HG02943 (cell line): Measurements from ENCODE around the gene ZG16.

Source experiments
- ATAC-seq: cut with Tn5 transposase; IDR thresholded peaks from one replicate; pipeline ENCODE4 v1.9.1; 2021; ENCODE audit warnings: mild to moderate bottlenecking, low read depth, moderate library complexity; ENCODE audit not compliant: unreplicated experiment

ZG16 gene

DNA sequence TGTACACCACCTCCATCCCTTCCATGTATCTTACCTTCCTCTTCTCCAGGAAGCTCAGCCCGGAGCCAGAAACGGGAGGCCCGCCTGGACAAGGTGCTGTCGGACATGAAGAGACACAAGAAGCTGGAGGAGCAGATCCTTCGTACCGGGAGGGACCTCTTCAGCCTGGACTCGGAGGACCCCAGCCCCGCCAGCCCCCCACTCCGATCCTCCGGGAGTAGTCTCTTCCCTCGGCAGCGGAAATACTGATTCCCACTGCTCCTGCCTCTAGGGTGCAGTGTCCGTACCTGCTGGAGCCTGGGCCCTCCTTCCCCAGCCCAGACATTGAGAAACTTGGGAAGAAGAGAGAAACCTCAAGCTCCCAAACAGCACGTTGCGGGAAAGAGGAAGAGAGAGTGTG, 41.5 kb downstream of the ZG16 start:
- ATAC-seq, result no peak

DNA sequence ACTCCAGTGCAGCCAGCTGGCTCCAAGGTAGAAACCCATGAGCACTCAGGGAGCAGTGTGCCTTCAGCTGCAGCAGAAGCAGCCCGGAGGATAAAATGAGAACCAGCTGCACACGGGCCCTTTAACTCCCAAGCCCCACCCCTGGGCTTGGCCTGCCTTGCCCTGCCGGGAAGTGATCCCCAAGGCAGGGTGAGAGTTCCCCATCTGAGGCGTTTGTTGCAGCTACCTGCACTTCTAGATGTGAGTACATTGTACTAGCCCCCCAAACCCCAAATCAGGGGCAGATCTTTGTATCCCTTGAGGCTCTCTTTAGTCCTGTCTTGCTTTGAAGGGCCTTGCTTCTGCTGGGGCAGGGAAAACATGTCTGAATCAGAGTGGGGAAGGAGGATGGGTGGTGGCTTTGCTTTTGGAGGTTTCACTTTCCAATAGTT, 42.2 kb downstream of the ZG16 start, which contains the start of gene MVP:
MVP (plus strand) TSS at position 192 of the 431 bp plus-strand sequence. CDS start 10,088 bp downstream, outside the sequence.
- no peak for ATAC-seq

DNA sequence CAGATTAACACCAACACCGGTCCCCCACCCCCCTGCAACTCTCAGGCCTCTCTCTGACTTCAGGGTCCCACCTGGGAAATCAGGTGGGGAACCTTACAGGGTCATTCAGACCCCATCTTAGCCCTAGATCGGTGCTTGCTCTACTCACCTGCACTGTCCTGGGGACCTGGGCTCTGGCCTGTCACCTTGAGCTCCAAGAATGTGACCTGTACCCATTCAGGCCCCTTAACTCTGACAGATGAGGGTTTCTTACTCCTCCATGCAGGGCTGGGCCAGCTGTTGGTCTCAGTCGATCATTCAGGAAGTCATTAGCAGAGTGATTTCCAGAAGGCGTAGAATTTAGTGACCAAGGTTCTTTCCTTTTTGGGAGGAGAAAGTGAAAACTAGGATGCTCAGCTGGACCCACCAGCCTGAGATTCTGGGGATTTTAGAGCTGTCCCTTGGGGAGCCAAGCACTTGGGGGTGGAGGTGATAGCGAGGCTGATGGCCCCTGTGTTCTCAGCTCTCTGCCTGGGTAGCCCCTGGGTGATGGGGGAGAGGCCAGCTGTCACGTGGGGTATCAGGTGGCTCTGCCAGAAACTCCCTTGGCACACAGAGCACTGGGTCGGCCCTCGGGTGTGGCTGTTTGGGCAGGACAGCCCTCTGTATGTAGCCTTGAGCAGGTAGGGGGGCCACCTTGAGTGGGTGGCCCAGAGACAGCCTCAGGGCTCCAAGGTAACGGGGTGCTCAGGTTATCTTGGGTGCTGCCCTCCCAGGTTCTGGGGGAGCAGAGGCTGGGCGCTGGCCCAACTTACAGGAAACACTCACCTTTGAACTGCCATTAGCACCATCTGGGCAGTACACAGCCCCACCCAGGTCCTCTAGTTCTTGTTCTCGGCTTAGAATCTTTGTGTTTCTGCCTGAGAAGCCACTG, 42.9 kb downstream of the ZG16 start:
- no peak for ATAC-seq

DNA sequence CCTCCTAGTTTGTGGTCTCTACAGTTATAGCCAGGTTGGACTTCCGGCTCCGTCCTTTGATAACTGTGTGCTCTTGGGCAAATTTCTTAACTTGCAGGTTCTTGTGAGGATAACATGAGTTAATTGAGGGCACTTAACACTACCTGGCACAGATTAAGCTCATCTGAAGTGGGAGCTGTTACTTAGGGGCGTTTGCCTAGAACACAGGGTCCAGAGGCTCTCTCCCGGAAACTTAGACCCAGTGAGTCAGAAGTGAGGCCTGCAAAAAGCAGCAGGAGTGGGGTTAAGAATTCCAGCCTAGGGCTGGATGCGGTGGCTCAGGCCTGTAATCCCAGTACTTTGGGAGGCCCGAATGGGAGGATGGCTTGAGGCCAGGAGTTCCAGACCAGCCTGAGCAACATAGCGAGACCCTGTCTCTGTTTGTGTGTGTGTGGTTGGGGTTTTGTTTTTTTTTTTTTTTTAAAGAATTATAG, 43.6 kb downstream of the ZG16 start:
- no peak for ATAC-seq

DNA sequence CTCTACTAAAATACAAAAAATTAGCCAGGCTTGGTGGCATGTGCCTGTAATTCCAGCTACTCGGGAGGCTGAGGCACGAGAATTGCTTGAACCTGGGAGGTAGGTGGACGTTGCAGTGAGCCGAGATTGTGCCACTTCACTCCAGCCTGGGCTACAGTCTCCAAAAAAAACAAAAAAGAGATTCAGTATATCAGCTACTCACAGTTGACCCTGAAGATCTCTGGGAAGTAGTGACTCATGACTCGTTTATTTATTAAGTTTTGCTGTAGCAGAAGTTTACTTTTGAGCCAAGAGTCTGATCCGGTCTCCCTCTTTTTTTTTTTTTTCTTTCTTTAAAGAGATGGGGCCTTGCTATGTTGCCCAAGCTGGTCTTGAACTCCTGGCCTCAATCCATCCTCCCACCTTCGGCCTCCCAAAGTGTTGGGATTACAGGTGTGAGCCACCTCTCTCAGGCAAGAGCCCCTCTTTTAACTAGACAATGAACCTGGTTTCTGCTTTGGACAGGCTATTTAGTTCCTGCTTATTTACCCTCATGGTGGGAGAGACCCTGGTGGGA, 46.6 kb downstream of the ZG16 start:
- no peak for ATAC-seq

DNA sequence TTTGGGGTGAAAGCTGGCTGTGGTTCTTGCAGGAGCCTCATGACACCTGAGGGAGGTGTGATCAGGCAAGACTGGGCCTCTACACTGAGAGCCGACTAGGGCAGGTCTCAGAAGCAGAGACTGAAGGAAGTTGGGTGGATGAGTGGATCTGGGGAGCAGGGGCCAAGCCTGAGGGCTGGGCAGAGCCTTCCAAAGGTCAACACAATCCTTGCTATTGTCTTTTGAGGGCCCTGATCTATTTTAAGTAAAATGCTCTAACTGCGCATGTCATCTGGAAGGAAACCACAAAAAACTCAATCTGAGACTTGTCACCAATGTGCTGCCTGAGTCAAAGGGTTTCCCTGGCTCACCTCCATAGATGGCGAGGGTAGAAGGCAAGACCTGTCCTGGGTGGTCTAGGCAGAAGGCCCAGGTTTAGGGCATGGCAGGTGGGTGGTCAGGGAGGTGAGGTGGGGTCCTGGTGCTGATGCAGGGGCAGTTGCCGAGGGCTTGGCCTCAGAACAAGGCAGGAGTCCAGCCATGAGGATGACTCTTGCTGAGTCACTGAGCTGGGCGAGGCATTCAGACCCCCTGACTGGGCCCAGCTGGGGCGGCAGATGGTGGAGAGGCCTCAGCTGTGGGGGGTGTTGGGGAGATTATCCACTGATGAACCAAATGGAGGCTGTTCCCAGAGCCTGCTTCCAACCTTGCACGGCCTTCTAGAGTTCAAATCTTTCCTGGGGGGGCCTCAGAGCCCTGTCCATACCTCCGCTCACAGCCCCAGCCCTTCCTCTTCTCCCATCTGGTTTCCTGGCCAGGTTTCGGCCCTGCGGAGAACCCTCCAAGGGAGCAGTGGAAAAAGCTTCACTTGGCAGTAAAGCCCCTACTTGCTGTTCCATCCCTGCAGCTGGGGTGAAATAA, 47.3 kb downstream of the ZG16 start:
- ATAC-seq, result no peak

DNA sequence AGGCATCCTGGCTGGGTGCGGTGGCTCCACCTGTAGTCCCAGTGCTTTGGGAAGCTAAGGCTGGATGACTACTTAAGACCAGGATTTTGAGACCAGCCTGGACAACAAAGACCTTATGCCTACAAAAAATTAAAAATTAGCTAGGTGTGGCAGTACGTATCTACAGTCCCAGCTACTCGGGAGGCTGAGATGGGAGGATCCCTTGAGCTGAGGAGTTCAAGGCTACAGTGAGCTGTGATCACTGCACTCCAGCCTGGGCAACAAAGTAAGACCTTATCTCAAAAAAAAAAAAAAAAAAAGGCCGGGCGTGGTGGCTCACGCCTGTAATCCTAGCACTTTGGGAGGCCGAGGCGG, 48.3 kb downstream of the ZG16 start:
- no peak for ATAC-seq

DNA sequence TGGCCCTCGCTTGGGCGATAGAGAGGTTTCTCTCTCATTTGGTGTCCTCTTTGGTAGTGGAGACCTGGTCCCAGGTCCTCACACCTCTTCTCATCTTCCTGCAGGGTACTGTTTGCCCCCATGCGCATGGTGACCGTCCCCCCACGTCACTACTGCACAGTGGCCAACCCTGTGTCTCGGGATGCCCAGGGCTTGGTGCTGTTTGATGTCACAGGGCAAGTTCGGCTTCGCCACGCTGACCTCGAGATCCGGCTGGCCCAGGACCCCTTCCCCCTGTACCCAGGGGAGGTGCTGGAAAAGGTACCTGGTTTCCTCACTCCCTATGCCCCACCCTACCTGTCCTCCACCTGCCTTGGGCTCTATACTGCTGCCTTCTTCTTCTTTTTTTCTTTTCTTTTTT, 52.7 kb downstream of the ZG16 start:
- ATAC-seq, result no peak

DNA sequence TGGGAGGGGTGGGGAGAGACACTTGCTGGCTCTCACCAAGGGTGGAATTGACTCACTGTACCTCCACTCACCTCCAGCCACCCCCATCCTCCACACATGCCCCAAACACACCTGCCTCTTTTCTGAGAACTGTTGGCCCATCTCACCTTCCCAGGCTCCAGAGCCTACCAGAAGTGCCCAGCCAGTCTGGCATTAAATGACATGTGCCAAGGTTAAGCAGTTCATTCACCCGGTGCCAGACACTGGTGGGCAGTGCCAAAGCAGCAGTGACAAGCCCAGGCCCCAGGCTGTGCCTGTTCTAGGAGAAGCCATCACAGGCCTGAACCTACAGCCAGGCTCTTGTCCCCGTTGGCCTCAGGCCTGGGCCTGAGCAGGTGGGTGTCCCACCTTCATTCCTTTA, 53.4 kb downstream of the ZG16 start:
- no peak for ATAC-seq
